ENCODE results near the gene NFIA. TPM values are rescaled to one million over a fixed set of nuclear protein-coding genes. Genes with fewer than 3 reads are reported as not detected.
"Not testable (repeated sequence)": the region's sequence is repeated elsewhere in the genome, so short reads cannot be mapped to it uniquely, and the experiment has no call there.

The NFIA gene
- total and polyA plus RNA-seq, 10 of the 15 experiments (the other 5 are each of a cell fraction or from before 2014, with no cell fraction given), result 0.10 to 0.16 TPM; not detected in 8

- TF ChIP-seq CTCF (IDR thresholded peaks at IDR 0.05 in 2 of 3, conservative IDR thresholded peaks at IDR 0.05 in 1 of 3; ENCODE audit: control insufficient read depth in 2 of 3, extremely low read depth in 1 of 3, insufficient read depth in 1 of 3, low read depth in 3 of 3, low read length in 3 of 3), result no peak
- no peak for TF ChIP-seq PKNOX1 (IDR thresholded peaks at IDR 0.05)
Measured at GRCh38 chr1:61462628-61463027, 380.3 kb downstream of the NFIA start (continued).

GRCh38 chr1:61463220-61463619 is 380.9 kb downstream of the NFIA start:
- FAIRE-seq, result no peak
- CTCF ChIA-PET, result interaction anchor here (1.5 to 1.6 kb wide), 2 partner anchors 9 to 12 kb away, joined by 3 to 5 read pairs; no protein-coding TSS in a partner anchor

GRCh38 chr1:61467836-61468235 is 385.5 kb downstream of the NFIA start:
- CTCF ChIA-PET; intact Hi-C loops (cut with micrococcal nuclease; ENCODE audit: unreplicated experiment); H3K79me2 ChIP-seq (ENCODE audit: control insufficient read depth, insufficient read depth, low read length); H4K20me1 ChIP-seq (ENCODE audit: control insufficient read depth, insufficient read depth); DNase-seq (ENCODE audit: low read depth, low spot score); FAIRE-seq; RAD21 ChIA-PET (ENCODE audit: unreplicated experiment); H3K27me3 ChIP-seq (replicated peaks in 1 of 2; ENCODE audit: control insufficient read depth in 2 of 2, insufficient read depth in 2 of 2, low read length in 1 of 2); H3K4me2 ChIP-seq (ENCODE audit: control insufficient read depth, insufficient read depth); H3K9ac ChIP-seq (ENCODE audit: control insufficient read depth, insufficient read depth, low read length); in situ Hi-C loops (cut with MboI); H3K27ac ChIP-seq (ENCODE audit: control insufficient read depth, insufficient read depth); H3K4me1 ChIP-seq (ENCODE audit: control insufficient read depth, insufficient read depth, low read length); POLR2A ChIA-PET; SMC1A ChIA-PET (ENCODE audit: uncharacterized antibody, unreplicated experiment); H3K36me3 ChIP-seq (ENCODE audit: control insufficient read depth in 2 of 2, insufficient read depth in 2 of 2, low read length in 1 of 2); BruUV-seq (replicated peaks); H3K4me3 ChIP-seq; ATAC-seq; H2AFZ ChIP-seq (ENCODE audit: control insufficient read depth, low read depth, low read length); H3K9me3 ChIP-seq (replicated peaks; ENCODE audit: control insufficient read depth, insufficient read depth, low read length): not testable (repeated sequence)
- 66% methylated on average over 5 of the region's 5 CpGs for WGBS (ENCODE audit: insufficient coverage, insufficient replicate concordance, low lambda C conversion rate, missing lambda C conversion rate)

More at GRCh38 chr1:61463220-61463619, 380.9 kb downstream of the NFIA start:
- WGBS (ENCODE audit: insufficient coverage, insufficient replicate concordance, low lambda C conversion rate, missing lambda C conversion rate), result 0% methylated on average over 4 of the region's 4 CpGs
- Histone ChIP-seq H3K9ac (ENCODE audit: control insufficient read depth, insufficient read depth, low read length) (no peak overlapping the region), H3K27me3 (replicated peaks in 1 of 2; ENCODE audit: control insufficient read depth in 2 of 2, insufficient read depth in 2 of 2, low read length in 1 of 2) (no peaks in the 10 kb centered on the region; a peak in 1 of 4 replicates), H3K4me2 (ENCODE audit: control insufficient read depth, insufficient read depth) (no peak overlapping the region), H3K79me2 (ENCODE audit: control insufficient read depth, insufficient read depth, low read length) (no peaks in the 10 kb centered on the region), H3K27ac (ENCODE audit: control insufficient read depth, insufficient read depth) (no peak overlapping the region), H4K20me1 (ENCODE audit: control insufficient read depth, insufficient read depth) (no peaks in the 10 kb centered on the region), H2AFZ (ENCODE audit: control insufficient read depth, low read depth, low read length) (no peak overlapping the region), H3K9me3 (replicated peaks; ENCODE audit: control insufficient read depth, insufficient read depth, low read length) (no peaks in the 10 kb centered on the region), H3K4me1 (ENCODE audit: control insufficient read depth, insufficient read depth, low read length) (no peaks in the 10 kb centered on the region), H3K36me3 (ENCODE audit: control insufficient read depth in 2 of 2, insufficient read depth in 2 of 2, low read length in 1 of 2) (no peaks in the 10 kb centered on the region), H3K4me3 (no peak overlapping the region)
- BruUV-seq (replicated peaks), result no TSS peak
- ChIA-PET SMC1A (ENCODE audit: uncharacterized antibody, unreplicated experiment) (interaction anchor here (2.2 kb wide), 1 partner anchor 11 kb away, joined by 6 read pairs; no protein-coding TSS in a partner anchor), RAD21 (ENCODE audit: unreplicated experiment) (no interaction called here), POLR2A (no interaction called here)
- intact Hi-C loops (cut with micrococcal nuclease; ENCODE audit: unreplicated experiment) (no loop called here), in situ Hi-C loops (cut with MboI) (no loop called here)
- TF ChIP-seq ZBTB33 (IDR thresholded peaks at IDR 0.05), result no peak
- ATAC-seq (no peak), DNase-seq (ENCODE audit: low read depth, low spot score) (no peak)

Measured in GM12878 (cell line).